GM19452 (cell line): ENCODE data around the gene LTB4R2.
"Not testable (repeated sequence)": the region's sequence is repeated elsewhere in the genome, so short reads cannot be mapped to it uniquely, and the experiment has no call there.

ENCODE experiments used
- ATAC-seq: cut with Tn5 transposase; IDR thresholded peaks from one replicate; pipeline ENCODE4 v1.9.1; 2021; ENCODE audit not compliant: unreplicated experiment

The LTB4R2 gene

DNA sequence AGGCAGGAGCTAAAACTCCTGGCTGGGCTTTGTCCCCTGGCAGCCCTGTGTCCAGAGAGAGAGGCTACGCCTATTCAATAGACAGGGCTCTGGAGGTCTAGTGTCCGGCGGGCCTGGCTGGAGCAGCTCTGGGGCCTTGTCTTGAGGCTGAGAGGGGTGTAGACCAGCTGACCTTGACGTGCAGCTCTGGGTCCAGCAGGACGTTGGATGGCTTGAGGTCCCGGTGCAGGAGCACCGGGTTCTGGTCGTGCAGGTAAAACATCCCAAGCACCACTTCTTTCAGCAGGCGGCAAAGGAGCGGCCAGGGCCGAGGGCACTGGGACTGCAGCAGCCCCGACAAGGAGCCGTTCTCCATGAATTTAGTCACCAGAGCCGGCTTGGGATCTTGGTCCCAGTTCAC is 28.9 kb downstream of the LTB4R2 start:
- no peak for ATAC-seq

GRCh38 chr14:24339284-24340151 is 29.6 kb downstream of the LTB4R2 start, which contains the start of gene RIPK3:
Gene RIPK3, minus strand, starts transcription at chr14:24339991. Its CDS starts 165 bp downstream, at chr14:24339826.
- peak; percentile 83 for ATAC-seq

GRCh38 chr14:24340606-24341005 is 30.7 kb downstream of the LTB4R2 start:
- ATAC-seq = no peak

GRCh38 chr14:24342889-24343288 is 32.9 kb downstream of the LTB4R2 start:
- no peak for ATAC-seq

DNA sequence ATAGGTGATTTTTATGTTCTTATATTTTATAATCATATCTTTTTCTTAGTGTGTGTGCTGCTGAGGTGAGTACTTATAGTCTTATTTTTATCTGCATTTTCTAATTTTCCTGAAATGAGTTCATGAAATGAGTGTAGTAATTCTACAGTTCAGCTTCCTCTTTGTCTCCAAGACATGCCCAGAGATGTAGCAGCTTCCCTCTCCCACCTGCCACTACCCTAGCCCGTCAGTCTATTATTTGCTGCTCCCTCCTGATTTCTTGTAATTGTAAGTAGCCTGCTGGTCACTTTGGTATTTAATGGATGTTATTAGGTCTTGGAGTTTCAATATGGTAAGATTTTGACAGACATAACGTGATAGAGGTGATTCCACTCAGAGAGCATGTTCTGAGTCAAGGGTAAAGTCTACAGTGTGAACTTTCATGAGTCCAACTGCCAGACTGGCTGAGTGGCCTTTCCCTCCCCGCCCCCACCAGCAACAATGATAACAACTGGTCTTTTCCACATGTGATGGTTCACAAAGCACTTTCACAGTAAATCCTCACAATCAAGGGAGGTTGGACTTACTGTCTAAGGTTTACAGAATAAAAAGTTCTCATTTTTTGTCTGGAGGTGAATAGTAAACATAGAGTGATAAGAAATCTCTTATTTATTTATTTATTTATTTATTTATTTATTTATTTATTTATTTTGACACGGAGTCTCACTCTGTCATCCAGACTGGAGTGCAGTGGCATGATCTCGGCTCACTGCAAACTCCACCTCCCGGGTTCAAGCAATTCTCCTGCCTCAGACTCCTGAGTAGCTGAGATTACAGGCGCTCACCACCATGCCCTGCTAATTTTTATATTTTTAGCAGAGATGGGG is 34.1 kb downstream of the LTB4R2 start:
- ATAC-seq = no peak

DNA sequence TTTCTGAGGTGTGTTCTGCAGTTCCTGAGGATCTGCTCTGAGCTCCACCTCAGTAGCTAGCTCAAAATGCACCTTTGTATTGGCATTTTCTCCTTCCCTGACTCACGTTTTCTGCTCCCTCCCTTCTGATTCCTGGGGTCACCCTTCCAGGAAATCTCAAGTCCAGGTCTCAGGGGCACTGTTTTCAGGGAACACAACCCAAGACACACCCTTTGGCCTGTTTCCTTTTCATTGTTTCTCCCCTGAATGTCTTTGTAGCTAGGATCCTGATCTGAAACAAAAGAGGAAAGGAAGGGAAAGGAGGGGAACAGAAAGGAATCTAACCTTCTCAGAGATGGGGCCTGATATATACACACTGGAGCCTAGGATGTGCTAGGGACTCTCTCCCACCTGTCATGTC is 37.2 kb downstream of the LTB4R2 start:
- ATAC-seq = no peak

GRCh38 chr14:24348186-24348585 is 38.2 kb downstream of the LTB4R2 start:
- ATAC-seq = no peak

DNA sequence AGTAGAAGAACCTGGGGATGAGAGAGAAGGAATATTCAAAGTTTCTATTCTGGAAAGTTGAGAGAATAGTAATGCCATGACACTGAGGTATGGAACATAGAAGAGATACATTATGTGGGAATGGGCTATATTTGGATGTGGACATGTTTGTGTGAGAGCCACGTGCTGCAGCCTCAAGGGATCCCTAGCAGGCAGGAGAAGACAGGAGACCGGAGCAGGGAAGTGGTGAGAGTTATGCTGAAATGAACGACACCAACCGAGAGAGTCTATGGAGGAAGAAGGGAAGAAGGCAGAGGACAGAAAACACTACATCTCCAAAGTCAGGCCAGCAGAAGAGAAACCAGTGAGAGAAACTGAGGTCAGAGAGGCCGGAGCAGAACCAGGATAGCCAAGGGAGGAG is 39.8 kb downstream of the LTB4R2 start:
- no peak for ATAC-seq

GRCh38 chr14:24351517-24351916 is 41.6 kb downstream of the LTB4R2 start:
- no peak for ATAC-seq

DNA sequence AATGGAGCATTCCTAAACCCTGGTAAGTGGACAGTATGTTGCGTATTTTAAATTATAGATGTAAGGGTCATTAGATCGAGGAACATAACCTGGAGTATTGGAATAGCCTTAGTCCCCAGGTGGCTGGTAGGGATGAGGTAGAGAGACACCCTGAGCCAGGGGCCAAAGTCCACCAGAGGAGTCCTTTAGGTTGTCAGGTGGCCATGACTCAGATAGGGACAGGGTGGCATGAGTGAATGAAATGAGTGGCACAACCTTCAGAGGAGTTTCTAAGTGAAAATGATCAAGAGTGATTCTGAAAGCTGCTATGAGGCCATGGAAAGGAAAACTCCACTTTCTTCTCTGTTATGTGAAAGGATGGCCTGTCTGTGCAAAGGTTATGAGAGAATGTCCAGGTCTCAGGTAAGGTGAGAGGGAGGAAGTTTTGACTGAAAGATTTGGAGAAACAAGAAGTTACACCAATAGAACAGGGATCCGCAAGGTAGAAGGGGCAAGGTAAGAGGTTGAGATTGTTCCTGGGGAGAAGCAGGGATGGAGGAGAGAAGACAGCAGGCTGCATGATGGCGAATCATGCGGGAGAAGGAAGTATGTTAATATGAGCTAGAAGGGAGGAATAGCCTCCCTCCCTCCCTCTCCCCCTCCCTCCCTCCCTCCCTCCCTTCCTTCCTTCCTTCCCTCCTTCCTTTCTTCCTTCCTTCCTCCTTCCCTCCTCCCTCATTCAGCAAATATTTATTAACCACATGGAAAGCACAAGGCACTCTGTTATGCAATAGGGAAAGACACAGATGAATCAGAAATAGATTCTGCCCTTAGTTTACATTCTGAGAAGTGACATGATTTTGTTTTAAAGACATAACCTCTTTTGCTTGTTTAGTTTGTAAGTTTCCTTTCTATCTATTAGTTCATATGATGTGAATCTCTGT is 43.9 kb downstream of the LTB4R2 start:
- ATAC-seq = no peak

DNA sequence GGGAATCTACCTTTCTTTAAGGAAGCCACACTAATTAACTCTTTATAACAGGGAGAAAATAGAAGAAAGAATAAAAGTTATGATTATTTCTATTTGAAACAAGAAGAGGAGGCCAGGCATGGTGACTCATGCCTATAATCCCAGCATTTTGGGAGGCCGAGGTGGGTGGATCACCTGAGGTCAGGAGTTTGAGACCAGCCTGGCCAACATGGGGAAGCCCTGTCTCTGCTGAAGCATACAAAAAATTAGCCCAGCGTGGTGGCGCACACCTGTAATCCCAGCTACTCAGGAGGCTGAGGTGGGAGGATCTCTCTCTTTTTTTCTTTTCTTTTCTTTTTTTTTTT is 44.5 kb downstream of the LTB4R2 start:
- ATAC-seq = not testable (repeated sequence)

DNA sequence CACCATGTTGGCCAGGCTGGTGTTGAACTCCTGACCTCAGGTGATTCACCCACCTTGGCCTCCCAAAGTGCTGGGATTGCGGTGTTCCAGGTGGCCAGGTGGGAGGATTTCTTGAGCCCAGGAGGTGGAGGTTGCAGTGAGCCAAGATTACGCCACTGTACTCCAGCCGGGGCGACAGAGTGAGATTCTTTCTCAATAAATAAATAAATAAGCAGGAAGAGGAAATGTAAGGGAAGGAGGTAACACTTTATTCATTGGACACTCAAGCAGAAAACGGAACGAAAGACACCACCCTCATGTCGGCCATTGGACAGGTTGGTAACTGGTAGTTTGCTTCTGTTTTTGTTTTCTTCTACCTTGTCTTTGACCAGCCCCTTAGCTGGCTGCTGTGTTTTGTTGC is 45.1 kb downstream of the LTB4R2 start:
- ATAC-seq = no peak

- no peak for ATAC-seq
Measured at GRCh38 chr14:24356208-24356607, 46.3 kb downstream of the LTB4R2 start.

DNA sequence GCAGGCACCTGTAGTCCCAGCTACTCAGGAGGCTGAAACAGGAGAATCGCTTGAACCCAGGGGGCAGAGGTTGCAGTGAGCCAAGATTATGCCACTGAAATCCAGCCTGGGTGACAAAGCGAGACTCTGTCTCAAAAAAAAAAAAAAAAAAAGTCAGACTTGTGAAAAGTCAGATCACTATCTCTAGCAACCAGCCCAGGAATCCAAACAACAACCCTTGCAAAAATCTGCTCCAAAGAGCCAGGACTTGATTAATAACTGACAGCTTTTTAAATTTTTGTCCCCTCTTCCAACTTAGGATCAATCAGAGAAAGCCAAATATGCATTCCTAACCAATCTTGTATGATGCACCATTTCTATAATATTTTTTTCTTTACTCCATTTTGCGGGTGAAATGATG is 50.3 kb downstream of the LTB4R2 start:
- ATAC-seq = no peak

DNA sequence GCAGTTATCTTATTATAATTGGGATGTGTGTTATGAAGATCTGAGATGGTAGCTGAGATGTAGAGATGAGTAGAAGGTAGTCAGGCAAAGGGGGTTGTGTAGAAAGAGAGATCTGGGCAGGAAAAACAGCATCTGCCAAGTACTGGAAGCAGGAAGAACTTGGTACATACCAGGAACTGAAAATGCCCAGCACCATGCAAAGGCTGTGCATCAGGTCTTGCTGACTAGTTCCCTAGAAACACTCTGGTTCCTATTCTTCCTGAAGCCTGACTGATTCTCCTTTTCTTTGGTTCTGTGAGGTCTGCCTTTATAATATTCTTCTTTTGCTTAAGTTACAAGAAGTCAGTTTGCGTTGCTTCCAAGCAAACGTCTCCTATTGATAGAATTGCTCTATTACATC is 51.4 kb downstream of the LTB4R2 start:
- no peak for ATAC-seq
